Aorta (tissue), 5 donors: ENCODE measurements around the gene RNASET2. TPM values are rescaled to one million over a fixed set of nuclear protein-coding genes. Genes with fewer than 3 reads are reported as not detected.
"Not testable (repeated sequence)": the region's sequence is repeated elsewhere in the genome, so short reads cannot be mapped to it uniquely, and the experiment has no call there.

ENCODE experiments used
- ATAC-seq: fragments of 200-7000 bp; cut with Tn5 transposase; one replicate; pipeline ENCODE4 v1.9.1; 2022; ENCODE audit warnings: moderate library complexity; ENCODE audit not compliant: low FRiP score
- DNase-seq, 2 donors: peaks; one replicate each; pipeline ENCODE4 v3.0.0-alpha.2; 2020
- H3K27ac ChIP-seq, 2 donors: one replicate each; pipeline ENCODE4 v1.5.1; 2013; ENCODE audit warnings: low read length in 2 of 2, mild to moderate bottlenecking in 2 of 2, moderate library complexity in 2 of 2, control low read depth in 1 of 2, inconsistent platforms in 1 of 2, low read depth in 1 of 2
- H3K27me3 ChIP-seq, 2 donors: one replicate each; pipeline ENCODE4 v1.6.1; 2013; ENCODE audit warnings: control low read depth in 1 of 2, low read length in 1 of 2, mild to moderate bottlenecking in 1 of 2, moderate library complexity in 1 of 2; ENCODE audit not compliant: insufficient read depth in 2 of 2, control insufficient read depth in 1 of 2
- H3K36me3 ChIP-seq, 2 donors: one replicate each; pipeline ENCODE4 v1.6.1; 2013; ENCODE audit warnings: control low read depth in 1 of 2, low read length in 1 of 2, mild to moderate bottlenecking in 1 of 2; ENCODE audit not compliant: insufficient read depth in 2 of 2, control insufficient read depth in 1 of 2
- H3K4me1 ChIP-seq, 2 donors: one replicate each; pipeline ENCODE4 v1.6.1; 2013; ENCODE audit warnings: low read length in 2 of 2, control low read depth in 1 of 2, mild to moderate bottlenecking in 1 of 2, moderate library complexity in 1 of 2; ENCODE audit not compliant: insufficient read depth in 2 of 2, control insufficient read depth in 1 of 2
- H3K4me3 ChIP-seq, 2 donors: one replicate each; pipeline ENCODE4 v1.5.1; 2013; ENCODE audit warnings: low read length in 2 of 2, control low read depth in 1 of 2, mild to moderate bottlenecking in 1 of 2
- H3K9me3 ChIP-seq: one replicate; pipeline ENCODE4 v1.6.1; 2013; ENCODE audit warnings: mild to moderate bottlenecking, low read length; ENCODE audit not compliant: control insufficient read depth
- WGBS, 2 donors: extraction: QIAGEN DNeasy Blood & Tissue Kit; methylation state at CpG; one replicate each; pipeline ENCODE4 v1.1.7; 2013; 5-methylcytosine and 5-hydroxymethylcytosine counted together
- intact Hi-C, 2 donors: fragments of 100-400 bp; cut with DNase I; formaldehyde crosslinking; loops; one replicate each; pipeline versions ENCODE4 v1.14.2 to v1.15.0; 2022
- polyA plus RNA-seq, 2 donors: library from polyadenylated mRNA; stranded (reverse); fragments of 200-250 nt; gene quantifications; one replicate each; pipeline ENCODE4 v1.2.3, GENCODE V29; 2013
- total RNA-seq, 2 donors: library from RNA; stranded (reverse); fragmentation: NEBNext Ultra II Directional; extraction: Animal tissue kit (Norgen Biotek cat#: 25700); gene quantifications; one replicate each; pipeline ENCODE4 v1.2.1, GENCODE V29; 2021
- donor health status: healthy with polysubstance abuse.
- donor health status: Bipolar disorder and iron deficiency.
- donor health status: DM: no; HTN: no; CAD: no.
- donor health status: DM: no; HTN: no; CAD: no.
- donor health status: DM: yes; HTN: yes; CAD: no.

The RNASET2 gene
- total and polyA plus RNA-seq, 4 donors = 23.3 to 64.8 (median 34.4) TPM

- H3K27me3 ChIP-seq = no peaks in the 10 kb centered on the region
- WGBS, 2 donors = 90% methylated on average over 12 of the region's 12 CpGs
- no peak for DNase-seq
- no peaks in the 10 kb centered on the region for H3K9me3 ChIP-seq
- H3K36me3 ChIP-seq = peaks cover 0 to 3% of the 10 kb centered on the region in 2 donors
- no peaks in the 10 kb centered on the region for H3K4me1 ChIP-seq
- intact Hi-C loops = loop anchor here (10.0 kb wide), 2 partner anchors 167 to 177 kb away; no protein-coding TSS in a partner anchor
- H3K4me3 ChIP-seq = no peak overlapping the region
- H3K27ac ChIP-seq = no peak overlapping the region
- ATAC-seq = no peak
Observed at GRCh38 chr6:166952121-166952520, 4.2 kb downstream of the RNASET2 start.

GRCh38 chr6:166951670-166952060, 4.7 kb downstream of the RNASET2 start:
- no peak overlapping the region for H3K4me3 ChIP-seq
- H3K27me3 ChIP-seq = no peaks in the 10 kb centered on the region
- 89 to 91% methylated on average over 3 of the region's 3 CpGs for WGBS, 2 donors
- DNase-seq (no peak), ATAC-seq (no peak)
- H3K4me1 ChIP-seq = no peaks in the 10 kb centered on the region
- H3K27ac ChIP-seq = no peak overlapping the region
- intact Hi-C loops = loop anchor here (10.0 kb wide), 2 partner anchors 167 to 177 kb away; no protein-coding TSS in a partner anchor
- no peaks in the 10 kb centered on the region for H3K9me3 ChIP-seq
- peaks cover 0 to 3% of the 10 kb centered on the region in 2 donors for H3K36me3 ChIP-seq

GRCh38 chr6:166950892-166951669, 5.3 kb downstream of the RNASET2 start:
- intact Hi-C loops = loop anchor here (10.0 kb wide), 2 partner anchors 166 to 176 kb away; no protein-coding TSS in a partner anchor
- peak in 1 of 2 donors; percentile 75 for DNase-seq
- H3K27ac ChIP-seq, H3K4me3 ChIP-seq, ATAC-seq, H3K4me1 ChIP-seq, H3K27me3 ChIP-seq, H3K36me3 ChIP-seq, H3K9me3 ChIP-seq: not testable (repeated sequence)
- 79 to 82% methylated on average over 17 of the region's 17 CpGs for WGBS, 2 donors

- intact Hi-C loops = loop anchor here (10.0 kb wide), 2 partner anchors 166 to 176 kb away; no protein-coding TSS in a partner anchor
- Histone ChIP-seq H3K4me3 (no peak overlapping the region), H3K27ac (no peak overlapping the region), H3K4me1 (no peaks in the 10 kb centered on the region), H3K27me3 (no peaks in the 10 kb centered on the region), H3K9me3 (no peaks in the 10 kb centered on the region), H3K36me3 (peaks cover 0 to 4% of the 10 kb centered on the region in 2 donors)
- no peak for ATAC-seq
- 86 to 91% methylated on average over 10 of the region's 10 CpGs for WGBS, 2 donors
- DNase-seq = no peak
Observed at GRCh38 chr6:166950443-166950821, 5.9 kb downstream of the RNASET2 start.

GRCh38 chr6:166949528-166950442, 6.6 kb downstream of the RNASET2 start:
- H3K4me1 ChIP-seq = no peaks in the 10 kb centered on the region
- H3K27ac ChIP-seq = no peak overlapping the region
- intact Hi-C loops = loop anchor here (10.0 kb wide), 2 partner anchors 165 to 175 kb away; no protein-coding TSS in a partner anchor
- ATAC-seq (no peak), DNase-seq (no peak)
- no peaks in the 10 kb centered on the region for H3K9me3 ChIP-seq
- no peaks in the 10 kb centered on the region for H3K27me3 ChIP-seq
- no peak overlapping the region for H3K4me3 ChIP-seq
- peaks cover 0 to 4% of the 10 kb centered on the region in 2 donors for H3K36me3 ChIP-seq
- WGBS, 2 donors = 79 to 84% methylated on average over 9 of the region's 9 CpGs

- not testable (repeated sequence) for H3K27ac ChIP-seq
Observed at GRCh38 chr6:166948724-166949123, 7.6 kb downstream of the RNASET2 start.

GRCh38 chr6:166947251-166947650, 9.1 kb downstream of the RNASET2 start:
- intact Hi-C loops = no loop called here
- Histone ChIP-seq H3K4me1 (no peaks in the 10 kb centered on the region), H3K36me3 (peaks cover 0 to 4% of the 10 kb centered on the region in 2 donors), H3K27ac (no peak overlapping the region), H3K27me3 (no peaks in the 10 kb centered on the region), H3K4me3 (no peak overlapping the region), H3K9me3 (no peaks in the 10 kb centered on the region)
- WGBS, 2 donors = 86 to 87% methylated on average over 5 of the region's 5 CpGs
- DNase-seq = no peak
- ATAC-seq = no peak

More at GRCh38 chr6:166948724-166949123, 7.6 kb downstream of the RNASET2 start:
- H3K27me3 ChIP-seq, H3K9me3 ChIP-seq, H3K4me3 ChIP-seq, H3K36me3 ChIP-seq, DNase-seq, H3K4me1 ChIP-seq, intact Hi-C loops, ATAC-seq: not testable (repeated sequence)
- WGBS, 2 donors = 89 to 92% methylated on average over 6 of the region's 6 CpGs

GRCh38 chr6:166946125-166946524, 10.2 kb downstream of the RNASET2 start:
- H3K4me3 ChIP-seq = no peak overlapping the region
- H3K36me3 ChIP-seq = peaks cover 0 to 4% of the 10 kb centered on the region in 2 donors
- intact Hi-C loops = no loop called here
- no peaks in the 10 kb centered on the region for H3K27me3 ChIP-seq
- DNase-seq (peak in 1 of 2 donors; percentile 45), ATAC-seq (peak; percentile 16)
- no peaks in the 10 kb centered on the region for H3K9me3 ChIP-seq
- WGBS, 2 donors = 94 to 95% methylated on average over 16 of the region's 16 CpGs
- H3K27ac ChIP-seq = no peak overlapping the region
- no peaks in the 10 kb centered on the region for H3K4me1 ChIP-seq
